T-cell (primary cell): Measurements from ENCODE around the gene TULP4. TPM values are rescaled to one million over a fixed set of nuclear protein-coding genes. Genes with fewer than 3 reads are reported as not detected.

Source experiments
- ATAC-seq, 4 experiments: fragments of 200-7000 bp in 3 of 4; fragments of 150-1000 bp in 1 of 4; cut with Tn5 transposase; replicated peaks in 1 of 4; 1 replicate in 3 of 4; 2 replicates in 1 of 4; pipeline ENCODE4 v1.10.0; 2021; ENCODE audit warnings: moderate library complexity in 3 of 4, mild to moderate bottlenecking in 2 of 4, moderate number of reproducible peaks in 1 of 4
- CTCF ChIA-PET, 2 donors: fragments of 300-600 bp; sonication (Branson Sonifier 250); formaldehyde crosslinking; loops; one replicate each; lab custom pipeline; 2022; ENCODE audit warnings: antibody characterized with exemption in 2 of 2; lab: Charles Lee
- POLR2A ChIA-PET, 2 donors: fragments of 300-600 bp; sonication (Branson Sonifier 250); formaldehyde crosslinking; loops; one replicate each; lab custom pipeline; 2022; ENCODE audit warnings: antibody characterized with exemption in 2 of 2; lab: Charles Lee
- DNase-seq, 35 experiments: peaks; one replicate each; pipeline versions ENCODE4 v3.0.0 to v3.0.0-alpha.2; 2013 to 2023
- H3K27ac ChIP-seq: one replicate; pipeline ENCODE4 v1.5.1; 2013; ENCODE audit warnings: low read length
- H3K27me3 ChIP-seq, 2 experiments: replicated peaks in 1 of 2; 1 replicate in 1 of 2; 2 replicates in 1 of 2; pipeline versions ENCODE4 v1.6.1 to v1.7.0; 2013; ENCODE audit warnings: low read length in 1 of 2, mixed read lengths in 1 of 2; ENCODE audit not compliant: control insufficient read depth in 2 of 2, insufficient read depth in 2 of 2; ENCODE audit errors: extremely low read depth in 1 of 2
- H3K36me3 ChIP-seq, 2 donors: 1 replicate in 1 of 2; 2 replicates in 1 of 2; pipeline versions ENCODE4 v1.6.1 to v1.7.0; 2013; ENCODE audit warnings: low read length in 1 of 2; ENCODE audit not compliant: control insufficient read depth in 2 of 2, insufficient read depth in 1 of 2; ENCODE audit errors: extremely low read depth in 1 of 2
- H3K4me1 ChIP-seq, 2 experiments: 1 replicate in 1 of 2; 2 replicates in 1 of 2; pipeline versions ENCODE4 v1.6.1 to v1.7.0; 2013; ENCODE audit warnings: low read length in 2 of 2, mixed read lengths in 1 of 2; ENCODE audit not compliant: insufficient read depth in 2 of 2, control insufficient read depth in 1 of 2; ENCODE audit errors: extremely low read depth in 1 of 2
- H3K4me3 ChIP-seq, 2 donors: 1 replicate in 1 of 2; 2 replicates in 1 of 2; pipeline versions ENCODE4 v1.5.1 to v1.7.0; 2013; ENCODE audit warnings: mild to moderate bottlenecking in 2 of 2, low read length in 1 of 2, moderate library complexity in 1 of 2; ENCODE audit not compliant: control insufficient read depth in 1 of 2; ENCODE audit errors: extremely low read depth in 1 of 2
- H3K9me3 ChIP-seq: 2 replicates; pipeline ENCODE4 v1.7.0; 2013
- H3K27ac Mint-ChIP-seq, 2 donors: one replicate each; pipeline ENCODE4 v1.8.0; 2020 to 2021; ENCODE audit warnings: mild to moderate bottlenecking in 2 of 2, mixed read lengths in 2 of 2
- H3K27me3 Mint-ChIP-seq, 2 donors: one replicate each; pipeline ENCODE4 v1.8.0; 2021 to 2022; ENCODE audit warnings: mixed read lengths in 2 of 2
- H3K36me3 Mint-ChIP-seq: one replicate; pipeline ENCODE4 v1.8.0; 2021; ENCODE audit warnings: mixed read lengths
- H3K4me1 Mint-ChIP-seq, 3 donors: one replicate each; pipeline ENCODE4 v1.8.0; 2020 to 2022; ENCODE audit warnings: mixed read lengths in 3 of 3, mild to moderate bottlenecking in 1 of 3
- H3K4me3 Mint-ChIP-seq, 3 donors: one replicate each; pipeline ENCODE4 v1.8.0; 2020 to 2022; ENCODE audit warnings: mild to moderate bottlenecking in 3 of 3, mixed read lengths in 3 of 3, moderate library complexity in 3 of 3
- H3K9me3 Mint-ChIP-seq, 3 donors: one replicate each; pipeline ENCODE4 v1.8.0; 2020 to 2022; ENCODE audit warnings: mixed read lengths in 3 of 3
- WGBS: methylation state at CpG from one replicate; pipeline ENCODE4 v1.1.5; 2013; ENCODE audit warnings: missing lambda C conversion rate; ENCODE audit not compliant: insufficient coverage; 5-methylcytosine and 5-hydroxymethylcytosine counted together
- total RNA-seq, 35 experiments: library from RNA in 6 of 35; stranded (reverse) in 6 of 35; fragments of 120-200 nt in 1 of 35; gene quantifications; one replicate each; pipeline versions ENCODE4 v1.2.1 to v1.2.4 and lab custom pipeline; 2013 to 2026

TULP4 gene
- total RNA-seq, 5 donors from 2014 or later (not counting 1 experiment from before 2014, with no cell fraction given), result 62.9 to 85.1 (median 76.1) TPM

- peak overlapping the region in 1 of 3 donors; percentile 45 for H3K4me3 Mint-ChIP-seq
- DNase-seq (no peak), ATAC-seq (no peak)
- ChIA-PET POLR2A (no interaction called here), CTCF (no interaction called here)
- H3K27ac Mint-ChIP-seq, result no peak overlapping the region
- H3K27ac ChIP-seq, result no peak overlapping the region
- peaks cover 5 to 10% of the 10 kb centered on the region in 2 donors for H3K27me3 Mint-ChIP-seq
- H3K36me3 ChIP-seq, result no peaks in the 10 kb centered on the region
- peak overlapping the region in 1 of 2 donors; percentile 19 for H3K4me3 ChIP-seq
- H3K36me3 Mint-ChIP-seq, result no peaks in the 10 kb centered on the region
- peaks cover 0 to 24% of the 10 kb centered on the region in 2 experiments for H3K27me3 ChIP-seq
- 38% methylated on average over 32 of the region's 33 CpGs for WGBS
- H3K9me3 Mint-ChIP-seq, result no peaks in the 10 kb centered on the region
- peaks cover 20 to 45% of the 10 kb centered on the region in 2 experiments for H3K4me1 ChIP-seq
- H3K4me1 Mint-ChIP-seq, result peaks cover 30 to 46% (median 37%) of the 10 kb centered on the region in 3 donors
- H3K9me3 ChIP-seq, result no peaks in the 10 kb centered on the region
Measured at GRCh38 chr6:158516098-158516497, 203.8 kb downstream of the TULP4 start.

- WGBS, result 94% methylated on average over 7 of the region's 8 CpGs
- POLR2A ChIA-PET, result no interaction called here
- H3K36me3 ChIP-seq, result no peaks in the 10 kb centered on the region
- H3K9me3 Mint-ChIP-seq, result no peaks in the 10 kb centered on the region
- ATAC-seq, result no peak
- H3K27ac Mint-ChIP-seq, result no peak overlapping the region
- H3K27me3 ChIP-seq, result peaks cover 0 to 24% of the 10 kb centered on the region in 2 experiments
- H3K27ac ChIP-seq, result no peak overlapping the region
- peaks cover 5 to 10% of the 10 kb centered on the region in 2 donors for H3K27me3 Mint-ChIP-seq
- H3K9me3 ChIP-seq, result no peaks in the 10 kb centered on the region
- peak overlapping the region in 1 of 3 donors; percentile 3 for H3K4me3 Mint-ChIP-seq
- peaks cover 30 to 46% (median 37%) of the 10 kb centered on the region in 3 donors for H3K4me1 Mint-ChIP-seq
- peaks cover 20 to 45% of the 10 kb centered on the region in 2 experiments for H3K4me1 ChIP-seq
- DNase-seq, result no peak
- no peaks in the 10 kb centered on the region for H3K36me3 Mint-ChIP-seq
- no peak overlapping the region for H3K4me3 ChIP-seq
- CTCF ChIA-PET, result no interaction called here
Measured at GRCh38 chr6:158517038-158517437, 204.8 kb downstream of the TULP4 start.

GRCh38 chr6:158517581-158517980 is 205.3 kb downstream of the TULP4 start:
- ChIA-PET POLR2A (no interaction called here), CTCF (no interaction called here)
- no peaks in the 10 kb centered on the region for H3K36me3 Mint-ChIP-seq

GRCh38 chr6:158518191-158519127 is 206.2 kb downstream of the TULP4 start:
- peak; percentile 80 to 89 (median 84) for ATAC-seq
- Histone ChIP-seq H3K27ac (peak overlapping the region; percentile 51), H3K36me3 (no peaks in the 10 kb centered on the region), H3K27me3 (peaks cover 0 to 29% of the 10 kb centered on the region in 2 experiments), H3K4me3 (peak overlapping the region; percentile 43 to 50), H3K9me3 (no peaks in the 10 kb centered on the region), H3K4me1 (peaks cover 20 to 44% of the 10 kb centered on the region in 2 experiments)
- 4% methylated on average over 7 of the region's 18 CpGs for WGBS
- H3K4me3 Mint-ChIP-seq, result peak overlapping the region; percentile 76 to 83 (median 79)
- POLR2A ChIA-PET, result no interaction called here
- peaks cover 30 to 45% (median 37%) of the 10 kb centered on the region in 3 donors for H3K4me1 Mint-ChIP-seq
- DNase-seq, result peak in 33 of 35 experiments; percentile 12 to 71 (median 34)
- peak overlapping the region; percentile 74 to 77 for H3K27ac Mint-ChIP-seq
- no peaks in the 10 kb centered on the region for H3K9me3 Mint-ChIP-seq
- CTCF ChIA-PET, result interaction anchor here (0.6 to 1.5 kb wide), 10 partner anchors 18 to 492 kb away, joined by 3 to 8 read pairs (median 4); no protein-coding TSS in a partner anchor
- no peaks in the 10 kb centered on the region for H3K36me3 Mint-ChIP-seq
- peaks cover 14 to 16% of the 10 kb centered on the region in 2 donors for H3K27me3 Mint-ChIP-seq

More at GRCh38 chr6:158517581-158517980, 205.3 kb downstream of the TULP4 start:
- H3K27me3 Mint-ChIP-seq, result peaks cover 6 to 12% of the 10 kb centered on the region in 2 donors
- Histone ChIP-seq H3K9me3 (no peaks in the 10 kb centered on the region), H3K27me3 (peaks cover 0 to 26% of the 10 kb centered on the region in 2 experiments), H3K36me3 (no peaks in the 10 kb centered on the region), H3K4me3 (no peak overlapping the region), H3K27ac (peak overlapping the region; percentile 51), H3K4me1 (peaks cover 20 to 45% of the 10 kb centered on the region in 2 experiments)
- H3K4me1 Mint-ChIP-seq, result peaks cover 30 to 46% (median 37%) of the 10 kb centered on the region in 3 donors
- no peaks in the 10 kb centered on the region for H3K9me3 Mint-ChIP-seq
- H3K4me3 Mint-ChIP-seq, result peak overlapping the region in 1 of 3 donors; percentile 79
- WGBS, result 92% methylated on average over 2 of the region's 5 CpGs
- ATAC-seq (no peak), DNase-seq (peak in 1 of 35 experiments; percentile 10)
- H3K27ac Mint-ChIP-seq, result no peak overlapping the region

- Mint-ChIP-seq H3K27ac (no peak overlapping the region), H3K4me1 (peaks cover 25 to 36% (median 30%) of the 10 kb centered on the region in 3 donors), H3K27me3 (peaks cover 22 to 24% of the 10 kb centered on the region in 2 donors), H3K9me3 (no peaks in the 10 kb centered on the region), H3K36me3 (no peaks in the 10 kb centered on the region), H3K4me3 (no peak overlapping the region)
- H3K4me1 ChIP-seq, result peaks cover 14 to 35% of the 10 kb centered on the region in 2 experiments
- 96% methylated on average over 3 of the region's 3 CpGs for WGBS
- H3K4me3 ChIP-seq, result no peak overlapping the region
- no peaks in the 10 kb centered on the region for H3K9me3 ChIP-seq
- DNase-seq, result no peak
- no peak for ATAC-seq
- H3K36me3 ChIP-seq, result no peaks in the 10 kb centered on the region
- H3K27ac ChIP-seq, result no peak overlapping the region
- CTCF ChIA-PET, result interaction anchor here (0.5 to 1.5 kb wide), 11 partner anchors 17 to 770 kb away, joined by 3 to 8 read pairs (median 4); no protein-coding TSS in a partner anchor
- H3K27me3 ChIP-seq, result peaks cover 0 to 37% of the 10 kb centered on the region in 2 experiments
- POLR2A ChIA-PET, result no interaction called here
Measured at GRCh38 chr6:158519300-158519699, 207.0 kb downstream of the TULP4 start.

- Mint-ChIP-seq H3K27me3 (peaks cover 27 to 29% of the 10 kb centered on the region in 2 donors), H3K27ac (no peak overlapping the region)
Measured at GRCh38 chr6:158519761-158520160, 207.5 kb downstream of the TULP4 start.

More at GRCh38 chr6:158519761-158520160, 207.5 kb downstream of the TULP4 start:
- DNase-seq, result no peak
- Mint-ChIP-seq H3K4me3 (peak overlapping the region in 1 of 3 donors; percentile 59), H3K36me3 (no peaks in the 10 kb centered on the region), H3K4me1 (peaks cover 20 to 32% (median 25%) of the 10 kb centered on the region in 3 donors), H3K9me3 (no peaks in the 10 kb centered on the region)
- CTCF ChIA-PET, result interaction anchor here in 1 of 2 donors (0.5 to 0.6 kb wide), 2 partner anchors 358 to 771 kb away, joined by 3 read pairs; no protein-coding TSS in a partner anchor
- POLR2A ChIA-PET, result no interaction called here
- Histone ChIP-seq H3K4me3 (no peak overlapping the region), H3K27me3 (peaks cover 0 to 41% of the 10 kb centered on the region in 2 experiments), H3K4me1 (peaks cover 10 to 31% of the 10 kb centered on the region in 2 experiments), H3K27ac (no peak overlapping the region), H3K9me3 (no peaks in the 10 kb centered on the region), H3K36me3 (no peaks in the 10 kb centered on the region)
- 100% methylated on average over 2 of the region's 4 CpGs for WGBS
- no peak for ATAC-seq
